Measurements from ENCODE around the gene TMEM141.
"Not testable (repeated sequence)": the region's sequence is repeated elsewhere in the genome, so short reads cannot be mapped to it uniquely, and the experiment has no call there.

TMEM141 gene

GRCh38 chr9:136794281-136794999 lies 3.3 kb downstream of the TMEM141 start:
- no peak for DNase-seq (ENCODE audit: low read depth)

GRCh38 chr9:136795000-136795348 lies 3.8 kb downstream of the TMEM141 start:
- no peak for DNase-seq (ENCODE audit: low read depth)

GRCh38 chr9:136796238-136796774 lies 5.2 kb downstream of the TMEM141 start, which contains the start of gene CCDC183:
Gene CCDC183 (plus strand): TSS chr9:136796338. CDS start chr9:136796398, 60 bp downstream.
- no peak for DNase-seq (ENCODE audit: low read depth)

- not testable (repeated sequence) for DNase-seq (ENCODE audit: low read depth)
Observed at GRCh38 chr9:136796775-136797347, 5.7 kb downstream of the TMEM141 start.

GRCh38 chr9:136798708-136799078 lies 7.5 kb downstream of the TMEM141 start:
- no peak for DNase-seq (ENCODE audit: low read depth)

GRCh38 chr9:136799079-136799853 lies 8.1 kb downstream of the TMEM141 start:
- no peak for DNase-seq (ENCODE audit: low read depth)

GRCh38 chr9:136799854-136800657 lies 8.9 kb downstream of the TMEM141 start:
- DNase-seq (ENCODE audit: low read depth): peak; percentile 88

- DNase-seq (ENCODE audit: low read depth): no peak
Observed at GRCh38 chr9:136802321-136802720, 11.2 kb downstream of the TMEM141 start.

GRCh38 chr9:136803009-136803550 lies 11.9 kb downstream of the TMEM141 start:
- DNase-seq (ENCODE audit: low read depth): not testable (repeated sequence)

- no peak for DNase-seq (ENCODE audit: low read depth)
Observed at GRCh38 chr9:136803551-136804508, 12.7 kb downstream of the TMEM141 start.

- no peak for DNase-seq (ENCODE audit: low read depth)
Observed at GRCh38 chr9:136804509-136805206, 13.5 kb downstream of the TMEM141 start.

- DNase-seq (ENCODE audit: low read depth): no peak
Observed at GRCh38 chr9:136805207-136805740, 14.1 kb downstream of the TMEM141 start.

- no peak for DNase-seq (ENCODE audit: low read depth)
Observed at GRCh38 chr9:136806067-136806466, 14.9 kb downstream of the TMEM141 start.

GRCh38 chr9:136806631-136807201 lies 15.6 kb downstream of the TMEM141 start:
- DNase-seq (ENCODE audit: low read depth): no peak

GRCh38 chr9:136807281-136808074 lies 16.3 kb downstream of the TMEM141 start, which contains the start of gene RABL6:
Gene RABL6 (plus strand): TSS chr9:136807948. CDS start chr9:136808197, 249 bp downstream.
- DNase-seq (ENCODE audit: low read depth): peak; percentile 78

GRCh38 chr9:136808075-136808805 lies 17.1 kb downstream of the TMEM141 start:
- peak; percentile 23 for DNase-seq (ENCODE audit: low read depth)

- DNase-seq (ENCODE audit: low read depth): no peak
Observed at GRCh38 chr9:136808806-136809158, 17.6 kb downstream of the TMEM141 start.
